Cardiac muscle cell (in vitro differentiated cells and primary cell): ENCODE results near the gene COL4A1. TPM values are rescaled to one million over a fixed set of nuclear protein-coding genes. Genes with fewer than 3 reads are reported as not detected.

Experiments used
- DNase-seq, 2 donors: peaks; one replicate each; pipeline versions ENCODE4 v3.0.0 to v3.0.0-alpha.2; 2010 to 2017; ENCODE audit warnings: low read depth in 1 of 2, low spot score in 1 of 2
- H3K27ac ChIP-seq: fragments of 200-600 bp; sonication (generic); 2 replicates; pipeline ENCODE4 v1.5.1; 2016
- H3K27me3 ChIP-seq: fragments of 200-600 bp; sonication (generic); 2 replicates; pipeline ENCODE4 v1.6.0; 2016; ENCODE audit warnings: control low read depth
- H3K36me3 ChIP-seq: fragments of 200-600 bp; sonication (generic); 2 replicates; pipeline ENCODE4 v1.5.1; 2016; ENCODE audit warnings: control low read depth
- H3K4me1 ChIP-seq: fragments of 200-600 bp; sonication (generic); 2 replicates; pipeline ENCODE4 v1.8.1; 2017; ENCODE audit warnings: low read depth, mild to moderate bottlenecking, mixed run types
- H3K4me3 ChIP-seq: fragments of 200-600 bp; sonication (generic); 2 replicates; pipeline ENCODE4 v1.5.1; 2016; ENCODE audit warnings: mild to moderate bottlenecking
- H3K9me3 ChIP-seq: fragments of 200-600 bp; sonication (generic); 2 replicates; pipeline ENCODE4 v1.5.1; 2017; ENCODE audit warnings: low read depth, mild to moderate bottlenecking, control low read depth
- polyA plus RNA-seq: library from polyadenylated mRNA; unstranded; fragments of >200 nt; fragmentation: Nextera tagmentation; extraction: Ambion mirVana; gene quantifications from 2 replicates; pipeline ENCODE4 v1.2.1, GENCODE V29; 2016
- total RNA-seq: library from RNA; depleted of rRNA; stranded (reverse); fragments of >200 nt; gene quantifications from 2 replicates; pipeline ENCODE4 v1.2.3, GENCODE V29; 2016
- TF ChIP-seq, protein P1 (sequence below): IDR thresholded peaks from 2 replicates; pipeline ENCODE4 v1.5.1; 2012; ENCODE audit warnings: low read depth, mild to moderate bottlenecking, low read length

COL4A1 gene
- total and polyA plus RNA-seq, 2 experiments from 2014 or later = 73.9 to 171 TPM

GRCh38 chr13:110282316-110282841, 24.6 kb downstream of the COL4A1 start:
- no peak for DNase-seq
- H3K27me3 ChIP-seq = no peaks in the 10 kb centered on the region
- H3K36me3 ChIP-seq = no peaks in the 10 kb centered on the region
- no peaks in the 10 kb centered on the region for H3K9me3 ChIP-seq
- H3K4me3 ChIP-seq = no peak overlapping the region
- peaks cover 8% of the 10 kb centered on the region for H3K4me1 ChIP-seq
- TF ChIP-seq, protein P1, sequence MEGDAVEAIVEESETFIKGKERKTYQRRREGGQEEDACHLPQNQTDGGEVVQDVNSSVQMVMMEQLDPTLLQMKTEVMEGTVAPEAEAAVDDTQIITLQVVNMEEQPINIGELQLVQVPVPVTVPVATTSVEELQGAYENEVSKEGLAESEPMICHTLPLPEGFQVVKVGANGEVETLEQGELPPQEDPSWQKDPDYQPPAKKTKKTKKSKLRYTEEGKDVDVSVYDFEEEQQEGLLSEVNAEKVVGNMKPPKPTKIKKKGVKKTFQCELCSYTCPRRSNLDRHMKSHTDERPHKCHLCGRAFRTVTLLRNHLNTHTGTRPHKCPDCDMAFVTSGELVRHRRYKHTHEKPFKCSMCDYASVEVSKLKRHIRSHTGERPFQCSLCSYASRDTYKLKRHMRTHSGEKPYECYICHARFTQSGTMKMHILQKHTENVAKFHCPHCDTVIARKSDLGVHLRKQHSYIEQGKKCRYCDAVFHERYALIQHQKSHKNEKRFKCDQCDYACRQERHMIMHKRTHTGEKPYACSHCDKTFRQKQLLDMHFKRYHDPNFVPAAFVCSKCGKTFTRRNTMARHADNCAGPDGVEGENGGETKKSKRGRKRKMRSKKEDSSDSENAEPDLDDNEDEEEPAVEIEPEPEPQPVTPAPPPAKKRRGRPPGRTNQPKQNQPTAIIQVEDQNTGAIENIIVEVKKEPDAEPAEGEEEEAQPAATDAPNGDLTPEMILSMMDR = no peak
- no peak overlapping the region for H3K27ac ChIP-seq

DNA sequence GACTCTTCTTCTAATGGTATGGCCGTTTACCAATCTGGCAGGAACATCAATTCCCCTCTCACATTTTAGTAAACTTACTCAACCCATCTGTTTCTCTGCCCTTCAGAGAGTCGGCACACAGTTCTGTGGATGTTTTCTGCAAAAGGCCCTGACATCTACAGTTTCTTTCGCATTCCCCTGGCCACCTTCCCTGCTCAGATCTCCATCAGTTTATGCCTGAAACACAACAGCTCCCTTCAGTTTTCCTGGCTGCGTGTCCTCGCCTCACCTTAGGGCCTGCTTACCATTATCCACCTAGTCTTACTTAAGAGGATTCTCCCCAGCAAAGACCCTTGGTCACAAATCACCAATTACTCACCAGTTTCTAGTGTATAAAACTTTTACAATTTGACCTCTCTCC, 25.2 kb downstream of the COL4A1 start:
- Histone ChIP-seq H3K9me3 (no peaks in the 10 kb centered on the region), H3K4me3 (no peak overlapping the region), H3K27ac (no peak overlapping the region), H3K36me3 (no peaks in the 10 kb centered on the region), H3K27me3 (no peaks in the 10 kb centered on the region), H3K4me1 (peaks cover 1% of the 10 kb centered on the region)
- no peak for DNase-seq
- TF ChIP-seq, protein P1 = no peak

- no peaks in the 10 kb centered on the region for H3K9me3 ChIP-seq
- DNase-seq = no peak
- H3K4me1 ChIP-seq = no peaks in the 10 kb centered on the region
- H3K27me3 ChIP-seq = no peaks in the 10 kb centered on the region
- H3K27ac ChIP-seq = no peak overlapping the region
- TF ChIP-seq, protein P1 = no peak
- no peak overlapping the region for H3K4me3 ChIP-seq
- no peaks in the 10 kb centered on the region for H3K36me3 ChIP-seq
Observed at GRCh38 chr13:110280985-110281688, 25.8 kb downstream of the COL4A1 start.

GRCh38 chr13:110280231-110280813, 26.6 kb downstream of the COL4A1 start:
- TF ChIP-seq, protein P1 = no peak
- no peak for DNase-seq
- no peaks in the 10 kb centered on the region for H3K27me3 ChIP-seq
- no peaks in the 10 kb centered on the region for H3K4me1 ChIP-seq
- H3K9me3 ChIP-seq = no peaks in the 10 kb centered on the region
- no peaks in the 10 kb centered on the region for H3K36me3 ChIP-seq
- H3K4me3 ChIP-seq = no peak overlapping the region
- H3K27ac ChIP-seq = no peak overlapping the region

- no peak overlapping the region for H3K27ac ChIP-seq
- TF ChIP-seq, protein P1 = no peak
- no peaks in the 10 kb centered on the region for H3K9me3 ChIP-seq
- H3K27me3 ChIP-seq = no peaks in the 10 kb centered on the region
- H3K4me1 ChIP-seq = no peaks in the 10 kb centered on the region
- no peak overlapping the region for H3K4me3 ChIP-seq
- no peak for DNase-seq
- H3K36me3 ChIP-seq = no peaks in the 10 kb centered on the region
Observed at GRCh38 chr13:110279684-110280083, 27.3 kb downstream of the COL4A1 start.
